ENCODE results near the gene KIF15. TPM values are rescaled to one million over a fixed set of nuclear protein-coding genes. Genes with fewer than 3 reads are reported as not detected.
A peak's percentile ranks its signal among the peaks of the same experiment; 100 is the strongest.

KIF15 gene
- total RNA-seq, 1 donor = 9.9 TPM

DNA sequence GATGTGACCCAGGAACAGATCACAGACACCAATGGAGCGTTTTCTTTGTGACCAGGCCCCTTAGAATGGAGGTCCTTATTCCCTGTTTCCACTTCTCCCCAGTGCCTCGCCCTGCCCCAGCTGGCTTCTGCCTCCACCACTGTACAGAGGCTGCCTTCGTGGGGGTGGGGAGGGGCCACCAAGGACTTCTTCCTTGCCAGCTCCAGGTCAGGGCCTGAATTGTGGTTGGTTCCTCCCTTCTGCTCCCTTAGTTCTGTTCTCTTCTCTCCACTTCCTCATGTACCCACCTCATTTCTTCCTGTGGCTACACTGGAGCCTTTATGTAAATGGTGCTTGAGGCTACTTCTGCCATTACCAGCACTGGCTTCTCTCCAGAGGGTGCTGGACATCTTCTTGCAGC lies 129.3 kb downstream of the KIF15 start:
- TF ChIP-seq, protein P1, sequence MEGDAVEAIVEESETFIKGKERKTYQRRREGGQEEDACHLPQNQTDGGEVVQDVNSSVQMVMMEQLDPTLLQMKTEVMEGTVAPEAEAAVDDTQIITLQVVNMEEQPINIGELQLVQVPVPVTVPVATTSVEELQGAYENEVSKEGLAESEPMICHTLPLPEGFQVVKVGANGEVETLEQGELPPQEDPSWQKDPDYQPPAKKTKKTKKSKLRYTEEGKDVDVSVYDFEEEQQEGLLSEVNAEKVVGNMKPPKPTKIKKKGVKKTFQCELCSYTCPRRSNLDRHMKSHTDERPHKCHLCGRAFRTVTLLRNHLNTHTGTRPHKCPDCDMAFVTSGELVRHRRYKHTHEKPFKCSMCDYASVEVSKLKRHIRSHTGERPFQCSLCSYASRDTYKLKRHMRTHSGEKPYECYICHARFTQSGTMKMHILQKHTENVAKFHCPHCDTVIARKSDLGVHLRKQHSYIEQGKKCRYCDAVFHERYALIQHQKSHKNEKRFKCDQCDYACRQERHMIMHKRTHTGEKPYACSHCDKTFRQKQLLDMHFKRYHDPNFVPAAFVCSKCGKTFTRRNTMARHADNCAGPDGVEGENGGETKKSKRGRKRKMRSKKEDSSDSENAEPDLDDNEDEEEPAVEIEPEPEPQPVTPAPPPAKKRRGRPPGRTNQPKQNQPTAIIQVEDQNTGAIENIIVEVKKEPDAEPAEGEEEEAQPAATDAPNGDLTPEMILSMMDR (IDR thresholded peaks at IDR 0.05; ENCODE audit: insufficient read depth, low read depth, low read length) = no peak
- DNase-seq (ENCODE audit: low read depth) = no peak
- H3K4me3 ChIP-seq (ENCODE audit: low read depth, low read length) = no peak overlapping the region

DNA sequence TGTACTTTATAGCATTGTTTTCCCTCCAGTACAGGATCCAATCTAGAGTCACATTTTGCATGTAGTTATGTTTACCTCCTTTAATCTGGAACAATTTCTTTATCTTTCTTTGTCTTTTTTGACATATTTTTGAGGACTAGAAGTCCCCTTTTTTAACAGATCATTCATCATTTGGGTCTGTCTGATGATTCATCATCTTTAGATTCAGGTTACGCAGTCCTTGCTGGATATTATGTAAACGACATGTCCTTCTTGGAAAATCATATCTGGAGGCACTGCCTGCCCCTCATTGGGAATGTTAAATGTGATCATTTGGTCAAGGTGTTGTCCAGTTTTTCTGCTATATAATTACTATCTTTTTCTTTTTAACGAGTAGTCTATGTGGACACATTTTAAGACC lies 131.1 kb downstream of the KIF15 start:
- peak; percentile 38 for DNase-seq (ENCODE audit: low read depth)
- TF ChIP-seq, protein P1 (IDR thresholded peaks at IDR 0.05; ENCODE audit: insufficient read depth, low read depth, low read length) = no peak
- no peak overlapping the region for H3K4me3 ChIP-seq (ENCODE audit: low read depth, low read length)

DNA sequence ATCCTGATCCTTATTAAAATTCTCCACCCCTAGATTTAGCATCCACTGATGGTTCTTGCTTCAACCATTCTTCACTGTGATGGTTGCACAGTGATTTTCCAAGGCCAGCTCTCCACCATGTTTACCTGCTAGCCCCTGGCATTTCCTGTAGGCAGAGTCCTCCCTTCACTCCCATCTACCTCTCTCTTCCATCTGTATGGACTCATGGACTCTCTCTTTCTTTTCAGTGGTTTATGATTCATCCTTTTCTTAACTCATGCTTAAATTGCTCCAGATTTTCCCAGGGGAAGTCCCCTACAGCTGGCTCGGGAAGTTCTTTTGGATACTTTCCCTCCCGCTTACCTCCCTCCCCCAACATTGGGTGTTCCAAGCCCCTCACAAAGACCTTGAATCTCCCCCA lies 131.5 kb downstream of the KIF15 start:
- DNase-seq (ENCODE audit: low read depth) = peak; percentile 49
- no peak overlapping the region for H3K4me3 ChIP-seq (ENCODE audit: low read depth, low read length)

DNA sequence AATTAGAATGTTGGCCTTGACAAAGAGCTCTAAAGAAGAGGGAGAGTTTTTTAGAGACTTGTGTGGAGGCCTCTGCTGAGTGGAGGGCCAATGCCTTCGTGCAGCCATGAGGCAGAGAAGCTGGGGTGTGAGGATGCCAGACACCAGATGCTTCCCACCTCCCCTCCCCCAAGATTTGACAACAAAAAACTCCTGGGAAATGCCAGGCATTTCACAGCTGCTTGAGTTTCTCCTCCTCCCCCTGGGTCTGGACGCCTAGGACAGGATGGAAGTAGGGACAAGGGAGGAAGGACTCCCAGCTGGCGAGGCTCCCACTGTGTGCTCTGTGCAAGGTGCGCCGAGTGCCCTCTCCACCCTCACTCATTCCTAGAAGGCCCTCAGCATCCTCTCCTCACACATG lies 132.9 kb downstream of the KIF15 start:
- no peak overlapping the region for H3K4me3 ChIP-seq (ENCODE audit: low read depth, low read length)
- peak; percentile 18 for DNase-seq (ENCODE audit: low read depth)
- TF ChIP-seq, protein P1 (IDR thresholded peaks at IDR 0.05; ENCODE audit: insufficient read depth, low read depth, low read length) = no peak

More for the DNA sequence above, 131.5 kb downstream of the KIF15 start:
- TF ChIP-seq, protein P1 (IDR thresholded peaks at IDR 0.05; ENCODE audit: insufficient read depth, low read depth, low read length) = no peak

GRCh38 chr3:44896440-44896839 lies 134.8 kb downstream of the KIF15 start:
- DNase-seq (ENCODE audit: low read depth) = no peak

DNA sequence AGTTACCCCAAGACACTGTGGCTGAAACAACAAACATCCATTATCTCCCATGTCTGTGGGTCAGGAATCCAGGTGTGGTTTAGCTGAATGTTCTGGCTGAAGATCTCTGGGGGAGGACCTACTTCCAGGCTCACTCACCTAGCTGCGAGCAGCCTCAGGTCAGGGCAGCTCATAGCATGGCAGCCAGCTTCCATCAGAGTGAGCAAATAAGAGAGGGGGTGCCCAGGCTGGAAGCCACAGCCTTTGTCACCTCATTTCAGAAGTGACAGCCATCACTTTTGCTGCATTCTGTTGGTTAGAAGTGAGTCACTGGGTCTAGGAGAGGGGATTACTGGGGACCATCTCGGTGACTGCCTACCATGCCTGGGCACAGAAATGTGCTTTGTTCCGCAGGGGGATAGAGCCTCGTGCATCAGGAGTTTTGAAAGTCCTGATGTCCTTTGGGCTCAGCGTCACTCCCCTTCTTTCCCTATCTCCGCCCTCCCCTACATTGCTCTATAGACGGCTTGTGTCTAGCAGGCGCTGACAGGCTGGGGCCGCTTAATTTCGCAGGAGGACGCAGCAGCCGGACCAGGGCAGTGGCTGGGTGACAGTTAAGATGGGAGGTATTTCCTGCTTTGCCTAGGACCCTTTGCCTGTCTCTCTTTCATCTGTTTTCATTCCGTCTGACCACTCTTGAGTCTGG lies 138.2 kb downstream of the KIF15 start:
- DNase-seq (ENCODE audit: low read depth) = no peak
- H3K4me3 ChIP-seq (ENCODE audit: low read depth, low read length) = no peak overlapping the region
- TF ChIP-seq, protein P1 (IDR thresholded peaks at IDR 0.05; ENCODE audit: insufficient read depth, low read depth, low read length) = no peak

More at GRCh38 chr3:44896440-44896839, 134.8 kb downstream of the KIF15 start:
- TF ChIP-seq, protein P1 (IDR thresholded peaks at IDR 0.05; ENCODE audit: insufficient read depth, low read depth, low read length) = no peak
- no peak overlapping the region for H3K4me3 ChIP-seq (ENCODE audit: low read depth, low read length)

GRCh38 chr3:44902628-44903027 lies 141.0 kb downstream of the KIF15 start:
- peak; percentile 24 for DNase-seq (ENCODE audit: low read depth)
- no peak overlapping the region for H3K4me3 ChIP-seq (ENCODE audit: low read depth, low read length)
- TF ChIP-seq, protein P1 (IDR thresholded peaks at IDR 0.05; ENCODE audit: insufficient read depth, low read depth, low read length) = no peak

Measured in fibroblast of villous mesenchyme (primary cell).